SU-DHL-6 (cell line): ENCODE results near the gene BICD1.

Experiments used
- EZH2phosphoT487 ChIP-seq: fragments of 200-600 bp; sonication (generic), shearing (Covaris generic); conservative IDR thresholded peaks from 2 replicates; pipeline ENCODE4 v1.6.1; 2018; ENCODE audit warnings: mild to moderate bottlenecking, antibody characterized with exemption, low read length, moderate library complexity, mixed read lengths
- TF ChIP-seq, protein P1 (sequence below): fragments of 200-600 bp; sonication (generic); IDR thresholded peaks from one replicate; pipeline ENCODE4 v1.5.1; 2017; ENCODE audit warnings: antibody characterized with exemption, mild to moderate bottlenecking, low read length, moderate library complexity; ENCODE audit not compliant: insufficient read depth, poor library complexity, severe bottlenecking

DNA sequence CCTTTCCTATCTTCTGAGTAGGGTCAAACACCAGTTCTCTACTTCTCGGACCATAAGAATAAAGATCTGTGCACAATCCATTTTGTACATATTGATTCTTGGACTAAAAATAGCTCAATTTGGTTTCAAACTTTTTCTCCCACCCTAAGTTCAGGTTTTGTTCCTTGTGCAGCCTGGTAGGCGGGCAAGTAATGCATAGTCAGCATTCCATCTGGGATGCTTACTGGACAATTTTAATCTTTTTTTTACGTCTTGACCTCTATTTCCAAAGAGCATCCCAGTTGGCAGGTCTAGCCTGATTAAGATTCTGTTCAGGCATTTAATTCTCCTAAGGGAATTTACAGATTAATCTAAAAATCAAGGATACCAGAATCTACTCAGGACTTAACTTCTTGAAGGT lies 126.9 kb downstream of the BICD1 start:
- TF ChIP-seq, protein P1, sequence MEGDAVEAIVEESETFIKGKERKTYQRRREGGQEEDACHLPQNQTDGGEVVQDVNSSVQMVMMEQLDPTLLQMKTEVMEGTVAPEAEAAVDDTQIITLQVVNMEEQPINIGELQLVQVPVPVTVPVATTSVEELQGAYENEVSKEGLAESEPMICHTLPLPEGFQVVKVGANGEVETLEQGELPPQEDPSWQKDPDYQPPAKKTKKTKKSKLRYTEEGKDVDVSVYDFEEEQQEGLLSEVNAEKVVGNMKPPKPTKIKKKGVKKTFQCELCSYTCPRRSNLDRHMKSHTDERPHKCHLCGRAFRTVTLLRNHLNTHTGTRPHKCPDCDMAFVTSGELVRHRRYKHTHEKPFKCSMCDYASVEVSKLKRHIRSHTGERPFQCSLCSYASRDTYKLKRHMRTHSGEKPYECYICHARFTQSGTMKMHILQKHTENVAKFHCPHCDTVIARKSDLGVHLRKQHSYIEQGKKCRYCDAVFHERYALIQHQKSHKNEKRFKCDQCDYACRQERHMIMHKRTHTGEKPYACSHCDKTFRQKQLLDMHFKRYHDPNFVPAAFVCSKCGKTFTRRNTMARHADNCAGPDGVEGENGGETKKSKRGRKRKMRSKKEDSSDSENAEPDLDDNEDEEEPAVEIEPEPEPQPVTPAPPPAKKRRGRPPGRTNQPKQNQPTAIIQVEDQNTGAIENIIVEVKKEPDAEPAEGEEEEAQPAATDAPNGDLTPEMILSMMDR, result no peak
- no peak for TF ChIP-seq EZH2phosphoT487
